ENCODE data around the gene TESK2.
"Not testable (repeated sequence)": the region's sequence is repeated elsewhere in the genome, so short reads cannot be mapped to it uniquely, and the experiment has no call there.

The TESK2 gene, protein sequence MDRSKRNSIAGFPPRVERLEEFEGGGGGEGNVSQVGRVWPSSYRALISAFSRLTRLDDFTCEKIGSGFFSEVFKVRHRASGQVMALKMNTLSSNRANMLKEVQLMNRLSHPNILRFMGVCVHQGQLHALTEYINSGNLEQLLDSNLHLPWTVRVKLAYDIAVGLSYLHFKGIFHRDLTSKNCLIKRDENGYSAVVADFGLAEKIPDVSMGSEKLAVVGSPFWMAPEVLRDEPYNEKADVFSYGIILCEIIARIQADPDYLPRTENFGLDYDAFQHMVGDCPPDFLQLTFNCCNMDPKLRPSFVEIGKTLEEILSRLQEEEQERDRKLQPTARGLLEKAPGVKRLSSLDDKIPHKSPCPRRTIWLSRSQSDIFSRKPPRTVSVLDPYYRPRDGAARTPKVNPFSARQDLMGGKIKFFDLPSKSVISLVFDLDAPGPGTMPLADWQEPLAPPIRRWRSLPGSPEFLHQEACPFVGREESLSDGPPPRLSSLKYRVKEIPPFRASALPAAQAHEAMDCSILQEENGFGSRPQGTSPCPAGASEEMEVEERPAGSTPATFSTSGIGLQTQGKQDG

DNA sequence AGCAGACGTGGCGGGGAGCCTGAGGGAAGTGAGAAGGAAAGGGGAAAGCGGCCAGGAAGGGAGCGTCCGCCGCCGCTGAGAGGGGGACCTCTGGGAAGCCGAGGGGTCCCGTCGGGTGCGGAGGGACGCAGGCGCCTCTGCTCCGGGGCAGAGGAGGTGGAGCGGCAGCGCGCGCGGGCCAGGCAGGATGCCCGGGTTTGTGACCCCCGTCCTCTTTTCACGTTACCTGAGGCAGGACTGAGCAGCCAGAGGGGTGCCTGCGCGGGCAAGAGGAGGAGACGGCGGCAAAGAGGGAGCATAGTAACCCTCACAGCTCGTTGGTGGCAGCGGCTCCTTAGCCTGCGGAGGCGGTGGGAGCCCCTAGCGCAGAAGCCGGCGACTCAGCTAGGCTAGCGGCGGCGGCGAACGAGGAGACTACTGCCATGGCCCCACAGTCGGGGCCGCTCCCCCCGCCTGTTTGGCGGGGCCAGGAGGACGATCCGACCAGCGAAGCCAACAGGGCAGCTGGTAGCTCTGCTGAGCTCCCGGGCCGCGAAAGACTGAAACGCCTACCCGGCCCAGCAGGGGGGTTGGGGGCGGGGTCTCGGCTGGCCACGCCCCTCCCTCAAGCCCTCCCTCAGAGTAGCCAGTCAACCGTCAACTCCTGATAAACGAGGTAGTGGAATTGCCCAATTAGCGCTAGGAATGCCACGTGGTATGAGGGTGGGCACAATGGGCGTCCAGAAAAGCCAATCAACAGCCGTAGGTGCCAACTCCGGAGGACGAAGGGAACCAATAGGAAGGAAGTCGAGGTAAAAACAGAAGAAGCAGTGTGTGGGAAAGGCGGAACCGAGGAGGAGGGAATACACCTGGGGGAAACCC, at the start of gene TESK2:
Gene TESK2 (minus strand): TSS at position 538 of the 861 bp plus-strand sequence. CDS start 33,378 bp downstream, outside the sequence.
- peak; percentile 100 for DNase-seq (ENCODE audit: low spot score)

GRCh38 chr1:45536886-45537285, 45.9 kb upstream of the TESK2 start:
- no peak for DNase-seq (ENCODE audit: low spot score)

DNA sequence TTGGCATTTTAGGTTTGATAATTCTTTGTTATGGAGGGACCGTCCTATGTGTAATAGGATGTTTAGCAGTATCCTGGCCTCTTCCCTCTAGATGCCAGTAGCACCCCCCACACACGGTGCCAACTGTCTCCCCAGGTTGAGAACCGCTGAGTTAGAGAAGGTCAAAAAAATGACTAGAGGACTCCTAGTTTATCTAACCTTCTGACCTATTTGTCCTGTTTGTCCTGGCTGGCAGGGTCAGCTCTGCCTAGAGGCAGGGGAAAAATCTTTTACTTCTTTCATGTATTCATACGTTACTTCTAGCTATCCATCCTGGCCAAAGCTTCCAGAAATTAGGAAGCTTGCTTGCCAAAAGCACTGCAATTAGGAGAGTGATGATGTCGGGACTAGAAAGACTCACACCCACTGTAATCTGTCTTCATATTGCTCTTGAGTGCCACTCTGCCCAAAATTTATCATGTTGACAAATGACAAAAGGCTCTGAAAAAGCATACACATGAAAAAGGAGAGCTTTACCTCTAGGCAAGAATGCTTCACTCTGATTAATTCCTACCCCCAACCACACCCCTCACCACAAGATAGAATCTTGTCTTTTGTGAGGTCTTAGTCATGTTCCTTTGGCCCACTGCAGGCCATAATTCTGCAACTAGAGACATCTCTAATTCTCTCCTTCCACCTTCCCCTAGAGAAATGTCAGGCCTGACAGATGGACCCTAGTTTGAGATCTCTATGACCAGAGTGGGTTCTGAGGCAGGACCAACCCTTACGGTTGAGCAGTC, 45.2 kb upstream of the TESK2 start:
- DNase-seq (ENCODE audit: low spot score): no peak

DNA sequence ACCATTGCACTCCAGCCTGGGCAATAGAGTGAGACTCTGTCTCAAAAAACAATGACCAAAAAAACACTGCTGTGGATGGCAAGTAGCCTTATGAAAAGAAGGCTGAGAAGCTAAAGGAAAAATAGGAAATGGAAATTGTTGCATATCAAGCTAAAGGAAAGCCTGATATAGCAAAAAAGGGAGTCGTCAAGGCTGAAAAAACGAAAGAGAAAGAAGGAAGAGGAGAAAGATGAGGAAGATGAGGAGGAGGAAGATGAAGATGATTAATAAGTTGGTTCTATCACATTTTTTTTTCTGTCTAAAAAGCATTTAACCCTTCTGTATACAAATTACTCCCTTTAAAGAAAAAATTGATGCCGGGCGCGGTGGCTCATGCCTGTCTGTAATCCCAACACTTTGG, 40.9 kb upstream of the TESK2 start:
- no peak for DNase-seq (ENCODE audit: low spot score)

GRCh38 chr1:45530632-45531135, 39.7 kb upstream of the TESK2 start:
- DNase-seq (ENCODE audit: low spot score): no peak

- DNase-seq (ENCODE audit: low spot score): no peak
Observed at GRCh38 chr1:45526135-45526644, 35.2 kb upstream of the TESK2 start.

- DNase-seq (ENCODE audit: low spot score): not testable (repeated sequence)
Observed at GRCh38 chr1:45523975-45524374, 33.0 kb upstream of the TESK2 start.

DNA sequence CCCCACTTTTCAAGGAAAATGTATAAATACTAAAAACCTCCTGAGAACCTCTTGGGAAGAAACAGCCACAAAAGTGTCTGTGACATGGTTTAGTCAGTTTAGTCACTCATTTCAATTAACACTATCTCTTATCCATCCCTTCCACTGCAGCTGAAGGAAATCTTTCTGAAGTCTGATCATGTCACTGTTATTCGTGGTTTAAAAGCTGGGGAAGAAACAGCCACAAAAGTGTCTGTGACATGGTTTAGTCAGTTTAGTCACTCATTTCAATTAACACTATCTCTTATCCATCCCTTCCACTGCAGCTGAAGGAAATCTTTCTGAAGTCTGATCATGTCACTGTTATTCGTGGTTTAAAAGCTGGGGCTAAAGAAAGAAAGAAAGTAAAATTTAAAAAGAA, 32.6 kb upstream of the TESK2 start:
- DNase-seq (ENCODE audit: low spot score): not testable (repeated sequence)

GRCh38 chr1:45522324-45523104, 31.6 kb upstream of the TESK2 start:
- peak; percentile 41 for DNase-seq (ENCODE audit: low spot score)

GRCh38 chr1:45521413-45522323, 30.7 kb upstream of the TESK2 start, which contains the start of gene PRDX1:
PRDX1 (minus strand) TSS chr1:45521884; CDS start chr1:45519043, 2,841 bp downstream.
- peak; percentile 91 for DNase-seq (ENCODE audit: low spot score)

GRCh38 chr1:45519774-45520173, 28.8 kb upstream of the TESK2 start:
- DNase-seq (ENCODE audit: low spot score): not testable (repeated sequence)

DNA sequence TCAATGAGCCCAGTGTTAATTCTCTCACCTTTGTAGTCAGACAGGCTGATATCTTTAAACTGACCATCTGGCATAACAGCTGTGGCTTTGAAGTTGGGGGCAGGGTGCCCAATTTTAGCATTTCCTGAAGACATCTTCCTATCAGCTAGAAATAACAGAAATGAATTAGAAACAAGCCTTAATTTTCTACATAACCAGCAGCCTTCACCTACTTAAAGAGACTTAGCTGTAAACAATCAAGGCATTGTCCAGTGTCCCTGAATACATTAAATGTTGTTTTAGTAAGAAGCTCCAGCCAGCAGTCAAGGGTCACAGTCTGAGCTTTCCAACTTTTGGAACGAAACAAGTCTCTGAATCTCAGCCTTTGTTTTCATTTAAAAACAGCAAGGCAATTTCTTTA, 27.9 kb upstream of the TESK2 start:
- DNase-seq (ENCODE audit: low spot score): no peak

GRCh38 chr1:45518366-45518765, 27.4 kb upstream of the TESK2 start:
- not testable (repeated sequence) for DNase-seq (ENCODE audit: low spot score)

- no peak for DNase-seq (ENCODE audit: low spot score)
Observed at GRCh38 chr1:45516465-45516864, 25.5 kb upstream of the TESK2 start.

DNA sequence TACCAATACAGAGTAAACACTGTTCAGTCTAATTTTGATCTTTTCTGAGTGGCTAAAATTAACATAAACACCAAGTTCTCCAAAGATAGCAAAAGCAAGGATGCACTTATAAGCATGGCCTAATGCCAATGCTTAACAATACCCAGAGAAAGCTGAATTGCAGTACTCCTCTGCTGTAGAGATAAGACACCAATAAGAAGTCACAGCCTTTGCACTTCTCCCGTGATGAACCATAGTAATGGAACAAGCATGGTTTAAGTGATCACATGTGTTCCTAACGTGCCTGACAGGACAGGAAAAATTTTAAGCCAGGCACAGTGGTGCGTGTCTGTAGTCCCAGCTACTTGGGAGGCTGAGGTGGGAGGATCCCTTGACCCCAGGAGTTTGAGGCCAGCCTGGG, 25.1 kb upstream of the TESK2 start:
- no peak for DNase-seq (ENCODE audit: low spot score)

DNA sequence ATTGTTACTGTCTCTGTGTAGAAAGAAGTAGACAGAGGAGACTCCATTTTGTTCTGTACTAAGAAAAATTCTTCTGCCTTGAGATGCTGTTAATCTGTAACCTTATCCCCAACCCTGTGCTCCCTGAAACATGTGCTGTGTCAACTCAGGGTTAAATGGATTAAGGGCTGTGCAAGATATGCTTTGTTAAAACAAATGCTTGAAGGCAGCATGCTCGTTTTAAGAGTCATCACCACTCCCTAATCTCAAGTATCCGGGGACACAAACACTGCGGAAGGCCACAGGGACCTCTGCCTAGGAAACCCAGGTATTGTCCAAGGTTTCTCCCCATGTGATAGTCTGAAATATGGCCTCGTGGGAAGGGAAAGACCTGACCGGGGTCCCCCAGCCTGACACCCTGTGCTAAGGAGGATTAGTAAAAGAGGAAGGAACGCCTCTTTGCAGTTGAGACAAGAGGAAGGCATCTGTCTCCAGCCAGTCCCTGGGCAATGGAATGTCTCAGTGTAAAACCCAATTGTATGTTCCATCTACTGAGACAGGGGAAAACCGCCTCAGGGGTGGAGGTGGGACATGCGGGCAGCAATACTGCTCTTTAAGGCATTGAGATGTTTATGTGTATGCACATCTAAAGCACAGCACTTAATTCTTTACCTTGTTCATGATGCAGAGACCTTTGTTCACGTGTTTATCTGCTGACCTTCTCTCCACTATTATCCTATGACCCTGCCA, 22.7 kb upstream of the TESK2 start:
- not testable (repeated sequence) for DNase-seq (ENCODE audit: low spot score)

GRCh38 chr1:45512641-45513054, 21.7 kb upstream of the TESK2 start:
- peak; percentile 69 for DNase-seq (ENCODE audit: low spot score)

GRCh38 chr1:45510972-45511527, 20.1 kb upstream of the TESK2 start:
- DNase-seq (ENCODE audit: low spot score): no peak

All from SW480 (cell line).